ENCODE measurements around the gene LCP1. TPM values are rescaled to one million over a fixed set of nuclear protein-coding genes. Genes with fewer than 3 reads are reported as not detected.

Gene LCP1
- polyA plus RNA-seq, 4 donors = 14.1 to 35.5 (median 24.7) TPM

DNA sequence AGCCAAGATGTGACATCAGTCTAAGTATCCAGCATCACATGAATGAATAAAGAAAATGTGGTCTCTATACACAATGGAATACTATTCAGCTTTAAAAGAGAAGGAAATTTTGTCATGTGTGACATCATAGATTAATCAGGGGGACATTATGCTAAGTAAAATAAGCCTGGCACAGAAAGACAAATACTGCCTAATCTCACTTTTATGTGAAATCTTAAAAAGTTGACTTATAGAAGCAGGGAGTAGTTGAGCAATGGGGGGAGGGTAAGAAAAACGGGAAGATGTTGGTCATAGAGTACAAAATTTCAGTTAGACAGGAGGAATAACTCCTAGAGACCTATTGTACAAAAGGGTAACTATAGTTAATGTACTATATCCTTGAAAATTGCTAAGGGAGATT is 10.4 kb upstream of the LCP1 start:
- DNase-seq = no peak
- no peak for FAIRE-seq
- WGBS, 3 donors = 23 to 42% (median 34%) methylated on average over 1 of the region's 1 CpG
- Histone ChIP-seq H3K27me3 (ENCODE audit: control insufficient read depth in 3 of 3, insufficient read depth in 3 of 3, low read length in 3 of 3) (no peaks in the 10 kb centered on the region), H3K27ac (ENCODE audit: low read depth in 1 of 3, low read length in 2 of 3) (no peak overlapping the region), H3K4me1 (ENCODE audit: control insufficient read depth in 3 of 3, insufficient read depth in 2 of 3, low read depth in 1 of 3, low read length in 2 of 3) (no peaks in the 10 kb centered on the region), H3K4me3 (ENCODE audit: low read depth in 1 of 3, low read length in 3 of 3) (no peak overlapping the region), H3K9me3 (ENCODE audit: control insufficient read depth in 2 of 2, insufficient read depth in 1 of 2, low read depth in 1 of 2, low read length in 1 of 2) (no peaks in the 10 kb centered on the region), H3K36me3 (ENCODE audit: control insufficient read depth in 3 of 3, insufficient read depth in 2 of 3, low read depth in 1 of 3, low read length in 3 of 3) (no peaks in the 10 kb centered on the region)

DNA sequence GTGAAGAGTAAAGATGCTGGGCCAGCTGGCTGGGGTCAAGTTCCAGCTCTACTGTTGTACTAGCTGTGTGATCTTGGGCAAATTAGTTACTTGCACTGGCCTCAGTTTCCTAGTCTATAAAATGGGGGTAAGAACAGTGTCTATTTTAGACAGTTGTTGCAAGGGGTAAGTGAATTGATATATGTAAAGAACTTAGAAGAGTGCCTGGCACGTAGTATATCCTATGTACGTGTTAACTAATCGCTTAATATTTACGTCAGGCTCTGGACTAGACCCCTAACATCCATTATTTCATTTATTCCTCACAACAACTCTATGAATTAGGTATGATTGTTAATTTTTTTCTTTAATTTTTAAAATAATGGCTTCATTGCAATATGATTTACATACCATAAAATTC is 3.7 kb upstream of the LCP1 start:
- Histone ChIP-seq H3K4me3 (ENCODE audit: low read depth in 1 of 3, low read length in 3 of 3) (no peak overlapping the region), H3K27ac (ENCODE audit: low read depth in 1 of 3, low read length in 2 of 3) (no peak overlapping the region), H3K9me3 (ENCODE audit: control insufficient read depth in 2 of 2, insufficient read depth in 1 of 2, low read depth in 1 of 2, low read length in 1 of 2) (no peaks in the 10 kb centered on the region), H3K27me3 (ENCODE audit: control insufficient read depth in 3 of 3, insufficient read depth in 3 of 3, low read length in 3 of 3) (no peaks in the 10 kb centered on the region), H3K4me1 (ENCODE audit: control insufficient read depth in 3 of 3, insufficient read depth in 2 of 3, low read depth in 1 of 3, low read length in 2 of 3) (no peaks in the 10 kb centered on the region), H3K36me3 (ENCODE audit: control insufficient read depth in 3 of 3, insufficient read depth in 2 of 3, low read depth in 1 of 3, low read length in 3 of 3) (no peaks in the 10 kb centered on the region)
- FAIRE-seq (no peak), DNase-seq (no peak)
- WGBS, 3 donors = 85 to 88% (median 88%) methylated on average over 4 of the region's 4 CpGs

DNA sequence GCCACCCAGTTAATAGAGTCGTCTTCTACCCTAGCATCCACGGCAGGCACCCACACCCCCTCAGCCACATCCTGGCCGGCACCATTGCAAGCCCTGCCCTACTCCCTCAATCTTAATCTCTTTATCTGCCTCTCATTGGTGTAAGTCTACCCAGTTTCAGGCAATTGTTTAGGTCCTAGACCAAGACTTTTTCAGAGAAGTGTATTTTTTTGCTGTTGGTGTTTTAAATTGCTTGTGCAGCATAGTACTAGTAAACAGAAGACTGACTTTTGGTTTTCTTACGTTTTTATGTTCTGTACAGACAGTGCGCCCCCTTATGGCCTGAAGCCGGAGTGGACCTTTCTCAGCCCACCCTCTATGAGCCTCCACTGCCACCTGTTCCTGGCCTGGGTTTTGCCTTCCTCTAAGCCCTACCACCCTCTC is 2.3 kb upstream of the LCP1 start:
- WGBS, 3 donors = 28 to 44% (median 33%) methylated on average over 6 of the region's 6 CpGs
- Histone ChIP-seq H3K9me3 (ENCODE audit: control insufficient read depth in 2 of 2, insufficient read depth in 1 of 2, low read depth in 1 of 2, low read length in 1 of 2) (no peaks in the 10 kb centered on the region), H3K27ac (ENCODE audit: low read depth in 1 of 3, low read length in 2 of 3) (peak overlapping the region in 2 of 3 donors; percentile 48 to 60), H3K36me3 (ENCODE audit: control insufficient read depth in 3 of 3, insufficient read depth in 2 of 3, low read depth in 1 of 3, low read length in 3 of 3) (no peaks in the 10 kb centered on the region), H3K4me1 (ENCODE audit: control insufficient read depth in 3 of 3, insufficient read depth in 2 of 3, low read depth in 1 of 3, low read length in 2 of 3) (no peaks in the 10 kb centered on the region), H3K27me3 (ENCODE audit: control insufficient read depth in 3 of 3, insufficient read depth in 3 of 3, low read length in 3 of 3) (no peaks in the 10 kb centered on the region), H3K4me3 (ENCODE audit: low read depth in 1 of 3, low read length in 3 of 3) (no peak overlapping the region)
- no peak for FAIRE-seq
- peak; percentile 13 to 47 for DNase-seq

DNA sequence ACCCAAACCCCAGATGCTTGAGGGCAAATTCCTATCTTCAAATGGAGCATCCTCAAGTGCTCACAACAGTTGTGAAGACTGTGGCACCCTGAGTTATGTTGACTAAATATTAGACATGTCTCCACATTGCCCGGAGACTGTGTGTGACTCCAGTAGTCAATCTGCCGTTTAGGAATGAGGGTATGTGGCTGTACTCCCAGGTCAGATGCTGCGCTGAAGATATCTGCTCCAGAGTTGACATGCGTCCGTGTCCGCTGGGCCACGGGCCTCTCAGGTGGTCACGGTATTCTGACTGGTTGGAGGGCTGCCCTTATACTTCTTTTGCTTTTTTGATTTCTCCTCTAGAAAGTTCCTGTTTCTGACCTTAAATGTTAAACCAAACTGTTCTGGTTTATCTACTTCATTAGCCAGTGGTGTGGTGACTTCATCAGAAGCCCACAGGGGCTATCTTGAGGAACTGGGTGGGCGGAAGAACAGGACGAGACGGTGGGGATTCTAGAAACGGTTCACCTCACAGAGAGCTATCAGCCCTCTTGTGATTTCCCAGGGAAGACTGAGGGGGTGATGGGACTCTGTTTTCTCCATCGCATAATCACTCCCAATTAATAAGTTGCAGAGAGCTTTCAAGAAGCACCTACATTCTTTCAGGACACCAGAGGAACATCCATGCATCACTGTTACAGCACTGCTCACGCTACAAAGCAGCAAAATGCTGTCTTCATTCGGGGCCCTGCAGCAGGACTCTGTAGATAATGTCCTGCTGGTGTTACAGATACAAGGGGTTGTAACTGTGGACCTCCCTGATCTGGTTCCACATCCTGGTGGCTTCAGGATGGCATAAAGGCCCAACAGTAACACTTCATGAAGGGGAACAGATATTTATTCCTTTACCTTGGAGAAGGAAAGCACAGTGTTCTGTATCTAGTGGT is 1.3 kb upstream of the LCP1 start:
- H3K9me3 ChIP-seq (ENCODE audit: control insufficient read depth in 2 of 2, insufficient read depth in 1 of 2, low read depth in 1 of 2, low read length in 1 of 2) = no peaks in the 10 kb centered on the region
- H3K4me3 ChIP-seq (ENCODE audit: low read depth in 1 of 3, low read length in 3 of 3) = no peak overlapping the region
- WGBS, 3 donors = 68 to 81% (median 74%) methylated on average over 15 of the region's 15 CpGs
- no peaks in the 10 kb centered on the region for H3K36me3 ChIP-seq (ENCODE audit: control insufficient read depth in 3 of 3, insufficient read depth in 2 of 3, low read depth in 1 of 3, low read length in 3 of 3)
- peak overlapping the region in 2 of 3 donors; percentile 65 to 72 for H3K27ac ChIP-seq (ENCODE audit: low read depth in 1 of 3, low read length in 2 of 3)
- no peaks in the 10 kb centered on the region for H3K27me3 ChIP-seq (ENCODE audit: control insufficient read depth in 3 of 3, insufficient read depth in 3 of 3, low read length in 3 of 3)
- no peaks in the 10 kb centered on the region for H3K4me1 ChIP-seq (ENCODE audit: control insufficient read depth in 3 of 3, insufficient read depth in 2 of 3, low read depth in 1 of 3, low read length in 2 of 3)
- DNase-seq = no peak
- no peak for FAIRE-seq

DNA sequence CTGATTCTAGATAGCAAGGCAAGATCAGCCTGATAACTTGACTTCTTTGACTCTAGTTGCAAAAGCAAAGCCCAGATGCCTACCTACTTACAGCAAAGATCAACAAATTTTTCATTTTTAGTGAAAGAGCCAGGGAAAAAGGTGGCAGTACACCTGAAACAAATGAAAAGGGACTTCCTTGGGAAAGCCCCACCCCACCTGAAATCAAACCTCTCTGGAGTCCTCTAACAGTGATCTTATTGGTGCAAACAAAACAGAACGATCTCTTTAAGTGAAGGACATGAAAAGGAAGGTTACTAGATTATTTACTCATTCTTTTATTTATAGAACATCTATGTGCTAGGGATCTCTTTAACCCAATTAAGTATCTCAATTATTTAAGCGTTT is 507 bp upstream of the LCP1 start:
- Histone ChIP-seq H3K9me3 (ENCODE audit: control insufficient read depth in 2 of 2, insufficient read depth in 1 of 2, low read depth in 1 of 2, low read length in 1 of 2) (no peaks in the 10 kb centered on the region), H3K27me3 (ENCODE audit: control insufficient read depth in 3 of 3, insufficient read depth in 3 of 3, low read length in 3 of 3) (no peaks in the 10 kb centered on the region), H3K27ac (ENCODE audit: low read depth in 1 of 3, low read length in 2 of 3) (peak overlapping the region in 2 of 3 donors; percentile 52 to 55), H3K4me3 (ENCODE audit: low read depth in 1 of 3, low read length in 3 of 3) (no peak overlapping the region), H3K4me1 (ENCODE audit: control insufficient read depth in 3 of 3, insufficient read depth in 2 of 3, low read depth in 1 of 3, low read length in 2 of 3) (no peaks in the 10 kb centered on the region), H3K36me3 (ENCODE audit: control insufficient read depth in 3 of 3, insufficient read depth in 2 of 3, low read depth in 1 of 3, low read length in 3 of 3) (no peaks in the 10 kb centered on the region)
- WGBS, 3 donors = 37 to 61% (median 49%) methylated on average over 2 of the region's 2 CpGs
- DNase-seq (no peak), FAIRE-seq (no peak)

DNA sequence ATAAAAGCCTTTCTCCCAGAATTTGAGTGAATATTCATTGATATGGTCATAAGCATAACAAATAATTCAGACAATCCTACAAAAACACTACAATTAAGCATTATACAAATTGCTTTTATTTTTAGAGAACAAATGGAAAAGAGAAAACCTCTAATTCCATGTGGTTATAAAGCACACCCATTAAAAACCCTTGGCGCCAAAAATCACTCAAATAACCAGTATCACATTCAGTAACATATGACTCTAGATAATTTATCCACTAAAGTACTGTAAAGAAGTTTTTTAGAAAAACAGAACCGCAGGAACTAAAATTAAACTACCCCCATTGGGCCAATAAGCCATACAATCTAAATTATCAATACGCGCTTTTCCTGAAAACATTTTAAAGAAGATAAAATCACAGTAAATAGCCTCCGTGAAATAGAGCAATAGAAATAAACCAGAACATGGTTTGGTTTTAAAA is 569 bp downstream of the LCP1 start:
- peak overlapping the region in 2 of 3 donors; percentile 34 to 47 for H3K4me3 ChIP-seq (ENCODE audit: low read depth in 1 of 3, low read length in 3 of 3)
- 68 to 85% (median 73%) methylated on average over 5 of the region's 5 CpGs for WGBS, 3 donors

DNA sequence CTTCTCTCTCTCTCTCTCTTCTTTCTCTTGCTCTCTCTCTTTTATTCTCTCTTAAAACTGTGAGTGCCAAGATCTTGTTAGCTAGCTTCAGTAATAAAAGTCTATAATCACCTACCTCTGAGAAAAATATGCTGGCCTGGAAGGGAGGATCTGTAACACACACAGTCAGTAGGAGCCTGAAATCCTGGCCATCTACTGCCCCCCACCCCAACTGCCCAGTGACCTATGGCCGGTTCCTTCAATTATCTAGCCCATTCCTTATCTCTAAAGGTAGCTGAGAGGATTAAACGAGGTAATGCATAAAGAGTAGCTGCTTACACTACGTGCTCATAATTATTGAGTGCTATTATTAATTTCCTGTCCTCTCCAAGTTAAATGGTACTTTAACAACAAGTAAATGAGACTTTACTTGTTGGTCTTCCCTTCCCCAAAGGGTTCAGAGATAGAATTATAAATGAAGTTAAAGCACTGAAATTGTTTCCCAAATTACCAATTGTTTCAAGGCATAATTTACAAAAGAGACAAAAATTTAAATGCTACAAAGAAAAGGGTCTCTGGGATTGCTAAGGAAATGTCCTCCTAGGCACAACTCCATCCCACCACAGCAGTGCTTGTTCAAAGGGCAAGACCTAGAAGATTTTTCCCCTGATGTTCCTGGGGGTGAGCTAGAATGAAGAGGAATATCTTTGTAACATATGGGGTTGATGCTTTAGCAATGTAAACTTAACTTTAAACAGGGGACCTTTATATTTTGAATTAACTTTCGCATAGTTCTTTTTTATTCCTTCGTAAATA is 1.8 kb downstream of the LCP1 start:
- H3K9me3 ChIP-seq (ENCODE audit: control insufficient read depth in 2 of 2, insufficient read depth in 1 of 2, low read depth in 1 of 2, low read length in 1 of 2) = no peaks in the 10 kb centered on the region
- no peak for DNase-seq
- peak overlapping the region in 2 of 3 donors; percentile 16 to 24 for H3K4me3 ChIP-seq (ENCODE audit: low read depth in 1 of 3, low read length in 3 of 3)
- no peaks in the 10 kb centered on the region for H3K27me3 ChIP-seq (ENCODE audit: control insufficient read depth in 3 of 3, insufficient read depth in 3 of 3, low read length in 3 of 3)
- H3K27ac ChIP-seq (ENCODE audit: low read depth in 1 of 3, low read length in 2 of 3) = peak overlapping the region in 1 of 3 donors; percentile 82
- no peak for FAIRE-seq
- no peaks in the 10 kb centered on the region for H3K4me1 ChIP-seq (ENCODE audit: control insufficient read depth in 3 of 3, insufficient read depth in 2 of 3, low read depth in 1 of 3, low read length in 2 of 3)
- no peaks in the 10 kb centered on the region for H3K36me3 ChIP-seq (ENCODE audit: control insufficient read depth in 3 of 3, insufficient read depth in 2 of 3, low read depth in 1 of 3, low read length in 3 of 3)
- WGBS, 3 donors = 30 to 35% (median 34%) methylated on average over 5 of the region's 5 CpGs

More for the DNA sequence above, 569 bp downstream of the LCP1 start:
- peak overlapping the region in 2 of 3 donors; percentile 52 to 95 for H3K27ac ChIP-seq (ENCODE audit: low read depth in 1 of 3, low read length in 2 of 3)
- H3K9me3 ChIP-seq (ENCODE audit: control insufficient read depth in 2 of 2, insufficient read depth in 1 of 2, low read depth in 1 of 2, low read length in 1 of 2) = no peaks in the 10 kb centered on the region
- FAIRE-seq (no peak), DNase-seq (no peak)
- no peaks in the 10 kb centered on the region for H3K27me3 ChIP-seq (ENCODE audit: control insufficient read depth in 3 of 3, insufficient read depth in 3 of 3, low read length in 3 of 3)
- no peaks in the 10 kb centered on the region for H3K36me3 ChIP-seq (ENCODE audit: control insufficient read depth in 3 of 3, insufficient read depth in 2 of 3, low read depth in 1 of 3, low read length in 3 of 3)
- H3K4me1 ChIP-seq (ENCODE audit: control insufficient read depth in 3 of 3, insufficient read depth in 2 of 3, low read depth in 1 of 3, low read length in 2 of 3) = no peaks in the 10 kb centered on the region

DNA sequence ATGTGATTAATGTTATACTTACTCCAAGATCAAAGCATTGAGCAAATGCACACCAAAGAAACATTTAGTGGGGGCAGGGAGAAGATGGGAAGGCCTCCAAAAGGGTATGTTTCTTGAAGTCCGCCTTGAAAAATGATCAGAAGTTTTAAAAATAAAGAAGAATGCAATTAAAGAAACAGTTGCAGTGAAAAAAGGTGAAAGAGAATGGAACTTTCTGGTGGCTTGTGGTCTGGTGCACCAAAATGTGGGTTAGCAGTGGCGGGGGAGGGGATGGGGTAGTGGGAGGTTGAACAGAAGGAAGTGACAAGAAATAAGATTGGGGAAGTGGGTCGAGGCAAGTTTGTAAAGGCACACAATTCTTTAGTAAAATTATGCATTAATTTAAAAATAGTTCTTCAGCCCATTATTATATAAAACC is 2.5 kb downstream of the LCP1 start:
- 46 to 62% (median 48%) methylated on average over 3 of the region's 3 CpGs for whole genome bisulfite sequencing, 3 donors
- Histone ChIP-seq H3K4me1 (ENCODE audit: control insufficient read depth in 3 of 3, insufficient read depth in 2 of 3, low read depth in 1 of 3, low read length in 2 of 3) (no peaks in the 10 kb centered on the region), H3K27ac (ENCODE audit: low read depth in 1 of 3, low read length in 2 of 3) (no peak overlapping the region), H3K27me3 (ENCODE audit: control insufficient read depth in 3 of 3, insufficient read depth in 3 of 3, low read length in 3 of 3) (no peaks in the 10 kb centered on the region), H3K9me3 (ENCODE audit: control insufficient read depth in 2 of 2, insufficient read depth in 1 of 2, low read depth in 1 of 2, low read length in 1 of 2) (no peaks in the 10 kb centered on the region), H3K4me3 (ENCODE audit: low read depth in 1 of 3, low read length in 3 of 3) (no peak overlapping the region), H3K36me3 (ENCODE audit: control insufficient read depth in 3 of 3, insufficient read depth in 2 of 3, low read depth in 1 of 3, low read length in 3 of 3) (no peaks in the 10 kb centered on the region)
- FAIRE-seq (no peak), DNase-seq (peak in 1 of 2 donors; percentile 43)
